HepG2 (cell line): ENCODE results near the gene NADK2. TPM values are rescaled to one million over a fixed set of nuclear protein-coding genes. Genes with fewer than 3 reads are reported as not detected.

ENCODE experiments used
- FOXK1 ChIP-seq: sonication (generic); formaldehyde crosslinking; IDR thresholded peaks from 2 replicates; pipeline ENCODE4 v1.4.0; 2020; ENCODE audit warnings: low read depth, missing genetic modification reagents, borderline replicate concordance
- KAT7 ChIP-seq: IDR thresholded peaks from 2 replicates; pipeline ENCODE4 v1.6.1; 2018; ENCODE audit warnings: borderline replicate concordance, missing compliant biosample characterization
- ZFP36L1 ChIP-seq: sonication (generic); formaldehyde crosslinking; IDR thresholded peaks from 2 replicates; pipeline ENCODE4 v1.8.0; 2022; ENCODE audit warnings: mild to moderate bottlenecking, missing genetic modification reagents, moderate library complexity
- ZNF33B ChIP-seq: sonication (generic); formaldehyde crosslinking; IDR thresholded peaks from 2 replicates; pipeline ENCODE4 v1.5.1; 2020; ENCODE audit warnings: mild to moderate bottlenecking, missing genetic modification reagents
- ZNF841 ChIP-seq: sonication (generic); formaldehyde crosslinking; IDR thresholded peaks from 2 replicates; pipeline ENCODE4 v1.8.1; 2023; ENCODE audit warnings: missing genetic modification reagents, borderline replicate concordance
- polyA plus RNA-seq, 8 experiments: library from polyadenylated mRNA; depleted of rRNA in 3 of 8; stranded (reverse) in 7 of 8; unstranded in 1 of 8; fragments of >200 nt; fragmentation: Illumina TruSeq in 4 of 8; extraction: Trizol in 4 of 8; gene quantifications; 2 replicates each; pipeline versions ENCODE4 v1.2.1 to v1.2.3, GENCODE V29; 2011 to 2016; ENCODE audit warnings: low read depth in 4 of 8, missing spikeins in 1 of 8, mixed read lengths in 1 of 8; ENCODE audit not compliant: insufficient read depth in 1 of 8
- total RNA-seq, 5 experiments: library from RNA; depleted of rRNA; stranded (reverse); fragments of >200 nt; fragmentation: Illumina TruSeq; extraction: Trizol; gene quantifications; 2 replicates each; pipeline ENCODE4 v1.2.3, GENCODE V29; 2016; ENCODE audit warnings: low read depth in 1 of 5
- TF ChIP-seq, protein P1 (sequence below): sonication (generic); formaldehyde crosslinking; IDR thresholded peaks from 2 replicates; pipeline ENCODE4 v1.5.0; 2020; ENCODE audit warnings: mild to moderate bottlenecking, missing genetic modification reagents, borderline replicate concordance
- TF ChIP-seq, protein P2 (sequence below): sonication (generic); formaldehyde crosslinking; IDR thresholded peaks from 2 replicates; pipeline ENCODE4 v1.5.0; 2020; ENCODE audit warnings: missing genetic modification reagents
- TF ChIP-seq, protein P3 (sequence below): sonication (generic); formaldehyde crosslinking; IDR thresholded peaks from 2 replicates; pipeline ENCODE4 v1.9.0; 2021; ENCODE audit warnings: mild to moderate bottlenecking, missing genetic modification reagents
- TF ChIP-seq, protein P4 (sequence below): sonication (generic); formaldehyde crosslinking; IDR thresholded peaks from 2 replicates; pipeline ENCODE4 v1.4.0; 2020; ENCODE audit warnings: missing genetic modification reagents, borderline replicate concordance

NADK2 gene
- total and polyA plus RNA-seq, 2 of the 13 experiments (the other 11 are each of a cell fraction or from before 2014, with no cell fraction given), result 13.9 to 71.4 TPM

DNA sequence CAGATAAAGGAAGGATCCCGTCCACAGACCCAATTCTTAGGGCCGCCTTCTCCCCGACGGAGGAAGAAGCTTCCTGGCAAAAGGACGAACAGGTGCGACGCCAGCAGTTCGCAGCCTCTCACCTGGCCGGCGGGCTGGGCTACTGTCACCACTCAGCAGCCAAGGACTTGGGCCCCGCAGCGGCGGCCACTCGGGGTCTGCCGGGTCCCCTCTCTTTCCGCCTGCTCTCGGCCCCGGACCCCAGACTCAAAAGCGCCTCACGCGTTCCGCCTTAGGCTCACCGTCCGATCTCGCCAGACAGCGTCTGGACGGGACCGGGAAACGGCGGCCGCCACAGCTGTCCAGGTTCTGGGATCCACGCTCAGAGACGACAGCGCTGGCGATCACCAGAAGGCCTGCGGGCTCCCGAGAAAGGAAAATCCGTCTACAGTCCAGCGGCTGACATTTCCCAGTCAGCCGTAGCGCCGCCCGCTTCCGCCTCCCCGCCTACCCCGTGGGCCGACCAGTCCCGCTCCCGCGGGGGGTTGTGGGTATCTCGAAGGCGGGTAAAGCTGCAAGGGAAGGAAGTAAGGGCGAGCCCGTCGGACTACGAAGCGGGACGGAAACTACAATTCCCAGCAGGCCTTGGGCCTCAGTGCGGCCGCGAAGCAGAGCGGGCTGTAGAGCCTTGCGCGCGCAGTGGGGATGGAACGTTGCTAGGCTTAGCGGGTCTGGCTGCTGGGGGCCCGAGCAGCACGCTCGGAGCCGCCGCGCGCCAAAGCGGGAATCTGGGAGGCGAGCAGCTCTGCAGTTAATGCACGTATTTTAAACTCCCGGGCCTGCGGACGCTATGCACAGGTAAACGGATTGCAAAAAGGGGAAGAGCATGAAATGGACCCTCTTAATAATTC is 90.0 kb downstream of the NADK2 start, which contains the start of the genes LMBRD2 and SKP2 (continued):
- TF ChIP-seq, protein P1, sequence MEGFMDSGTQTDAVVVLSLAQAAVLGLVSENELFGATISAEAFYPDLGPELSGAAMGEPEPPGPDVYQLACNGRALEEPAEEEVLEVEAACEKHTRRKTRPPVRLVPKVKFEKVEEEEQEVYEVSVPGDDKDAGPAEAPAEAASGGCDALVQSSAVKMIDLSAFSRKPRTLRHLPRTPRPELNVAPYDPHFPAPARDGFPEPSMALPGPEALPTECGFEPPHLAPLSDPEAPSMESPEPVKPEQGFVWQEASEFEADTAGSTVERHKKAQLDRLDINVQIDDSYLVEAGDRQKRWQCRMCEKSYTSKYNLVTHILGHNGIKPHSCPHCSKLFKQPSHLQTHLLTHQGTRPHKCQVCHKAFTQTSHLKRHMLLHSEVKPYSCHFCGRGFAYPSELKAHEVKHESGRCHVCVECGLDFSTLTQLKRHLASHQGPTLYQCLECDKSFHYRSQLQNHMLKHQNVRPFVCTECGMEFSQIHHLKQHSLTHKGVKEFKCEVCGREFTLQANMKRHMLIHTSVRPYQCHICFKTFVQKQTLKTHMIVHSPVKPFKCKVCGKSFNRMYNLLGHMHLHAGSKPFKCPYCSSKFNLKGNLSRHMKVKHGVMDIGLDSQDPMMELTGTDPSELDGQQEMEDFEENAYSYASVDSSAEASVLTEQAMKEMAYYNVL, result peak; percentile 58; the same call in 1 of the 2 replicates
- 0 out of 2 replicates have a peak, but pooled peaks have one; percentile 48 for TF ChIP-seq ZNF841
- TF ChIP-seq FOXK1, result peak; percentile 83
- TF ChIP-seq, protein P2, sequence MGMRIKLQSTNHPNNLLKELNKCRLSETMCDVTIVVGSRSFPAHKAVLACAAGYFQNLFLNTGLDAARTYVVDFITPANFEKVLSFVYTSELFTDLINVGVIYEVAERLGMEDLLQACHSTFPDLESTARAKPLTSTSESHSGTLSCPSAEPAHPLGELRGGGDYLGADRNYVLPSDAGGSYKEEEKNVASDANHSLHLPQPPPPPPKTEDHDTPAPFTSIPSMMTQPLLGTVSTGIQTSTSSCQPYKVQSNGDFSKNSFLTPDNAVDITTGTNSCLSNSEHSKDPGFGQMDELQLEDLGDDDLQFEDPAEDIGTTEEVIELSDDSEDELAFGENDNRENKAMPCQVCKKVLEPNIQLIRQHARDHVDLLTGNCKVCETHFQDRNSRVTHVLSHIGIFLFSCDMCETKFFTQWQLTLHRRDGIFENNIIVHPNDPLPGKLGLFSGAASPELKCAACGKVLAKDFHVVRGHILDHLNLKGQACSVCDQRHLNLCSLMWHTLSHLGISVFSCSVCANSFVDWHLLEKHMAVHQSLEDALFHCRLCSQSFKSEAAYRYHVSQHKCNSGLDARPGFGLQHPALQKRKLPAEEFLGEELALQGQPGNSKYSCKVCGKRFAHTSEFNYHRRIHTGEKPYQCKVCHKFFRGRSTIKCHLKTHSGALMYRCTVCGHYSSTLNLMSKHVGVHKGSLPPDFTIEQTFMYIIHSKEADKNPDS (CRISPR knock-in tag), result no peak
- no peak for TF ChIP-seq ZNF33B (CRISPR knock-in tag)
- TF ChIP-seq KAT7 (CRISPR knock-in tag), result no peak
- TF ChIP-seq, protein P3, sequence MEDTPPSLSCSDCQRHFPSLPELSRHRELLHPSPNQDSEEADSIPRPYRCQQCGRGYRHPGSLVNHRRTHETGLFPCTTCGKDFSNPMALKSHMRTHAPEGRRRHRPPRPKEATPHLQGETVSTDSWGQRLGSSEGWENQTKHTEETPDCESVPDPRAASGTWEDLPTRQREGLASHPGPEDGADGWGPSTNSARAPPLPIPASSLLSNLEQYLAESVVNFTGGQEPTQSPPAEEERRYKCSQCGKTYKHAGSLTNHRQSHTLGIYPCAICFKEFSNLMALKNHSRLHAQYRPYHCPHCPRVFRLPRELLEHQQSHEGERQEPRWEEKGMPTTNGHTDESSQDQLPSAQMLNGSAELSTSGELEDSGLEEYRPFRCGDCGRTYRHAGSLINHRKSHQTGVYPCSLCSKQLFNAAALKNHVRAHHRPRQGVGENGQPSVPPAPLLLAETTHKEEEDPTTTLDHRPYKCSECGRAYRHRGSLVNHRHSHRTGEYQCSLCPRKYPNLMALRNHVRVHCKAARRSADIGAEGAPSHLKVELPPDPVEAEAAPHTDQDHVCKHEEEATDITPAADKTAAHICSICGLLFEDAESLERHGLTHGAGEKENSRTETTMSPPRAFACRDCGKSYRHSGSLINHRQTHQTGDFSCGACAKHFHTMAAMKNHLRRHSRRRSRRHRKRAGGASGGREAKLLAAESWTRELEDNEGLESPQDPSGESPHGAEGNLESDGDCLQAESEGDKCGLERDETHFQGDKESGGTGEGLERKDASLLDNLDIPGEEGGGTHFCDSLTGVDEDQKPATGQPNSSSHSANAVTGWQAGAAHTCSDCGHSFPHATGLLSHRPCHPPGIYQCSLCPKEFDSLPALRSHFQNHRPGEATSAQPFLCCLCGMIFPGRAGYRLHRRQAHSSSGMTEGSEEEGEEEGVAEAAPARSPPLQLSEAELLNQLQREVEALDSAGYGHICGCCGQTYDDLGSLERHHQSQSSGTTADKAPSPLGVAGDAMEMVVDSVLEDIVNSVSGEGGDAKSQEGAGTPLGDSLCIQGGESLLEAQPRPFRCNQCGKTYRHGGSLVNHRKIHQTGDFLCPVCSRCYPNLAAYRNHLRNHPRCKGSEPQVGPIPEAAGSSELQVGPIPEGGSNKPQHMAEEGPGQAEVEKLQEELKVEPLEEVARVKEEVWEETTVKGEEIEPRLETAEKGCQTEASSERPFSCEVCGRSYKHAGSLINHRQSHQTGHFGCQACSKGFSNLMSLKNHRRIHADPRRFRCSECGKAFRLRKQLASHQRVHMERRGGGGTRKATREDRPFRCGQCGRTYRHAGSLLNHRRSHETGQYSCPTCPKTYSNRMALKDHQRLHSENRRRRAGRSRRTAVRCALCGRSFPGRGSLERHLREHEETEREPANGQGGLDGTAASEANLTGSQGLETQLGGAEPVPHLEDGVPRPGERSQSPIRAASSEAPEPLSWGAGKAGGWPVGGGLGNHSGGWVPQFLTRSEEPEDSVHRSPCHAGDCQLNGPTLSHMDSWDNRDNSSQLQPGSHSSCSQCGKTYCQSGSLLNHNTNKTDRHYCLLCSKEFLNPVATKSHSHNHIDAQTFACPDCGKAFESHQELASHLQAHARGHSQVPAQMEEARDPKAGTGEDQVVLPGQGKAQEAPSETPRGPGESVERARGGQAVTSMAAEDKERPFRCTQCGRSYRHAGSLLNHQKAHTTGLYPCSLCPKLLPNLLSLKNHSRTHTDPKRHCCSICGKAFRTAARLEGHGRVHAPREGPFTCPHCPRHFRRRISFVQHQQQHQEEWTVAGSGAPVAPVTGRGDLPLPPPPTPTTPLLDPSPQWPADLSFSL, result no peak
- 0 out of 2 replicates have a peak, but pooled peaks have one; percentile 77 for TF ChIP-seq ZFP36L1 (CRISPR knock-in tag)
- TF ChIP-seq, protein P4, sequence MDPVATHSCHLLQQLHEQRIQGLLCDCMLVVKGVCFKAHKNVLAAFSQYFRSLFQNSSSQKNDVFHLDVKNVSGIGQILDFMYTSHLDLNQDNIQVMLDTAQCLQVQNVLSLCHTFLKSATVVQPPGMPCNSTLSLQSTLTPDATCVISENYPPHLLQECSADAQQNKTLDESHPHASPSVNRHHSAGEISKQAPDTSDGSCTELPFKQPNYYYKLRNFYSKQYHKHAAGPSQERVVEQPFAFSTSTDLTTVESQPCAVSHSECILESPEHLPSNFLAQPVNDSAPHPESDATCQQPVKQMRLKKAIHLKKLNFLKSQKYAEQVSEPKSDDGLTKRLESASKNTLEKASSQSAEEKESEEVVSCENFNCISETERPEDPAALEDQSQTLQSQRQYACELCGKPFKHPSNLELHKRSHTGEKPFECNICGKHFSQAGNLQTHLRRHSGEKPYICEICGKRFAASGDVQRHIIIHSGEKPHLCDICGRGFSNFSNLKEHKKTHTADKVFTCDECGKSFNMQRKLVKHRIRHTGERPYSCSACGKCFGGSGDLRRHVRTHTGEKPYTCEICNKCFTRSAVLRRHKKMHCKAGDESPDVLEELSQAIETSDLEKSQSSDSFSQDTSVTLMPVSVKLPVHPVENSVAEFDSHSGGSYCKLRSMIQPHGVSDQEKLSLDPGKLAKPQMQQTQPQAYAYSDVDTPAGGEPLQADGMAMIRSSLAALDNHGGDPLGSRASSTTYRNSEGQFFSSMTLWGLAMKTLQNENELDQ (CRISPR knock-in tag), result no peak
